B cell (primary cell): ENCODE measurements around the gene ZDHHC7. TPM values are rescaled to one million over a fixed set of nuclear protein-coding genes. Genes with fewer than 3 reads are reported as not detected.

Source experiments
- ATAC-seq: fragments of 200-7000 bp; cut with Tn5 transposase; one replicate; pipeline ENCODE4 v1.10.0; 2021; ENCODE audit warnings: low read depth, mild to moderate bottlenecking, moderate number of reproducible peaks, moderate library complexity
- CTCF ChIA-PET: fragments of 350-600 bp; sonication (Branson Sonifier 250); formaldehyde crosslinking; loops from one replicate; lab custom pipeline; 2021; ENCODE audit warnings: antibody characterized with exemption, inconsistent platforms; lab: Charles Lee
- POLR2A ChIA-PET: fragments of 350-600 bp; sonication (Branson Sonifier 250); formaldehyde crosslinking; loops from one replicate; lab custom pipeline; 2021; ENCODE audit warnings: antibody characterized with exemption; lab: Charles Lee
- DNase-seq: peaks from one replicate; pipeline ENCODE4 v3.0.0; 2013
- H2AFZ ChIP-seq: 2 replicates; pipeline ENCODE4 v1.6.1; 2012; ENCODE audit warnings: mild to moderate bottlenecking, low read depth, low read length; ENCODE audit not compliant: insufficient read depth, poor library complexity, severe bottlenecking
- H3K27ac ChIP-seq, 2 donors: 1 replicate in 1 of 2; 2 replicates in 1 of 2; pipeline ENCODE4 v1.5.1; 2012 to 2013; ENCODE audit warnings: low read length in 2 of 2, mild to moderate bottlenecking in 2 of 2, moderate library complexity in 1 of 2
- H3K27me3 ChIP-seq, 4 experiments: fragments of 200-600 bp in 1 of 4; sonication (generic) in 1 of 4; replicated peaks in 1 of 4; 1 replicate in 2 of 4; 2 replicates in 2 of 4; pipeline versions ENCODE4 v1.6.1 to v1.7.0; 2013 to 2016; ENCODE audit warnings: low read length in 3 of 4, mild to moderate bottlenecking in 2 of 4, mixed read lengths in 1 of 4, moderate library complexity in 1 of 4; ENCODE audit not compliant: insufficient read depth in 4 of 4, control insufficient read depth in 3 of 4; ENCODE audit errors: control extremely low read depth in 1 of 4
- H3K36me3 ChIP-seq, 2 experiments: replicated peaks in 1 of 2; 1 replicate in 1 of 2; 2 replicates in 1 of 2; pipeline versions ENCODE4 v1.6.1 to v1.7.1; 2013; ENCODE audit warnings: low read length in 1 of 2; ENCODE audit not compliant: insufficient read depth in 2 of 2, control insufficient read depth in 1 of 2; ENCODE audit errors: control extremely low read depth in 1 of 2, extremely low read depth in 1 of 2
- H3K4me1 ChIP-seq, 2 donors: fragments of 200-600 bp in 1 of 2; sonication (generic) in 1 of 2; 1 replicate in 1 of 2; 2 replicates in 1 of 2; pipeline versions ENCODE4 v1.5.1 to v1.6.1; 2013 to 2017; ENCODE audit warnings: low read length in 2 of 2; ENCODE audit not compliant: control insufficient read depth in 2 of 2, insufficient read depth in 2 of 2
- H3K4me2 ChIP-seq: replicated peaks from 2 replicates; pipeline ENCODE3; 2012; ENCODE audit warnings: mild to moderate bottlenecking, low read depth, low read length; ENCODE audit not compliant: poor library complexity, severe bottlenecking
- H3K4me3 ChIP-seq, 5 experiments: fragments of 200-600 bp in 1 of 5; sonication (generic) in 1 of 5; 1 replicate in 3 of 5; 2 replicates in 2 of 5; pipeline versions ENCODE4 v1.5.1 to v1.7.0; 2011 to 2016; ENCODE audit warnings: low read length in 4 of 5, mild to moderate bottlenecking in 4 of 5, low read depth in 2 of 5, control low read depth in 1 of 5, moderate library complexity in 1 of 5; ENCODE audit not compliant: insufficient read depth in 1 of 5; ENCODE audit errors: control extremely low read depth in 1 of 5, extremely low read depth in 1 of 5
- H3K79me2 ChIP-seq: fragments of 200-600 bp; sonication (generic); one replicate; pipeline ENCODE4 v1.6.0; 2016; ENCODE audit warnings: low read length; ENCODE audit not compliant: control insufficient read depth, insufficient read depth
- H3K9ac ChIP-seq: fragments of 200-600 bp; sonication (generic); 2 replicates; pipeline ENCODE4 v1.6.1; 2017; ENCODE audit warnings: mild to moderate bottlenecking, low read length, moderate library complexity
- H3K9me3 ChIP-seq, 3 donors: one replicate each; pipeline versions ENCODE4 v1.6.1 to v1.7.1; 2013; ENCODE audit warnings: low read length in 2 of 3; ENCODE audit not compliant: control insufficient read depth in 2 of 3, insufficient read depth in 1 of 3; ENCODE audit errors: control extremely low read depth in 1 of 3
- H4K20me1 ChIP-seq: 2 replicates; pipeline ENCODE4 v1.6.0; 2012; ENCODE audit warnings: mild to moderate bottlenecking, low read length; ENCODE audit not compliant: insufficient read depth, control insufficient read depth, poor library complexity, severe bottlenecking
- H3K27ac Mint-ChIP-seq: one replicate; pipeline ENCODE4 v1.8.0; 2021; ENCODE audit warnings: mixed read lengths
- H3K27me3 Mint-ChIP-seq: one replicate; pipeline ENCODE4 v1.8.0; 2021; ENCODE audit warnings: mixed read lengths
- H3K4me1 Mint-ChIP-seq: one replicate; pipeline ENCODE4 v1.8.0; 2021; ENCODE audit warnings: mixed read lengths
- H3K4me3 Mint-ChIP-seq: one replicate; pipeline ENCODE4 v1.8.0; 2021; ENCODE audit warnings: mixed read lengths
- H3K9me3 Mint-ChIP-seq: one replicate; pipeline ENCODE4 v1.8.0; 2022; ENCODE audit warnings: mixed read lengths; ENCODE audit not compliant: insufficient read depth
- CTCF ChIP-seq: fragments of 200-600 bp; IDR thresholded peaks from one replicate; pipeline ENCODE4 v1.8.0; 2022; ENCODE audit warnings: antibody characterized with exemption, mild to moderate bottlenecking
- EZH2 ChIP-seq: IDR thresholded peaks from 2 replicates; pipeline ENCODE4 v1.6.1; 2012; ENCODE audit warnings: borderline replicate concordance, low read depth, mild to moderate bottlenecking, moderate library complexity, low read length; ENCODE audit not compliant: insufficient read depth, poor library complexity, severe bottlenecking
- WGBS: methylation state at CpG from one replicate; pipeline ENCODE4 v1.1.5; 2013; ENCODE audit warnings: missing lambda C conversion rate; ENCODE audit not compliant: insufficient coverage; 5-methylcytosine and 5-hydroxymethylcytosine counted together
- intact Hi-C: fragments of 100-400 bp; cut with micrococcal nuclease; formaldehyde crosslinking; loops from one replicate; pipeline ENCODE4 v1.10.0; 2022
- polyA plus RNA-seq: library from polyadenylated mRNA; depleted of rRNA; stranded (reverse); fragments of >200 nt; gene quantifications from 2 replicates; pipeline ENCODE4 v1.2.3, GENCODE V29; 2012
- total RNA-seq, 2 donors: library from RNA; stranded (reverse); fragments of 120-200 nt in 1 of 2; gene quantifications; 1 replicate in 1 of 2; 2 replicates in 1 of 2; pipeline versions ENCODE4 v1.2.3 to v1.2.4, GENCODE V29; 2013 to 2022

The ZDHHC7 gene
- total and polyA plus RNA-seq, 2 donors (not counting 1 experiment from before 2014, with no cell fraction given) = 25.2 to 36.1 TPM

GRCh38 chr16:84965428-84966415, 45.6 kb downstream of the ZDHHC7 start:
- Histone ChIP-seq H3K4me1 (peaks cover 3 to 5% of the 10 kb centered on the region in 2 donors), H2AFZ (no peak overlapping the region), H3K79me2 (no peaks in the 10 kb centered on the region), H3K27me3 (peaks cover 0 to 7% (median 0%) of the 10 kb centered on the region in 4 experiments), H3K9me3 (peaks cover 0 to 3% (median 0%) of the 10 kb centered on the region in 3 donors), H3K27ac (no peak overlapping the region), H4K20me1 (no peaks in the 10 kb centered on the region), H3K9ac (no peak overlapping the region), H3K36me3 (no peaks in the 10 kb centered on the region), H3K4me3 (no peak overlapping the region), H3K4me2 (no peak overlapping the region)
- peaks cover 4% of the 10 kb centered on the region for H3K4me1 Mint-ChIP-seq
- no peak for DNase-seq
- CTCF ChIA-PET = interaction anchor here (0.7 kb wide), 1 partner anchor 13 kb away, joined by 3 read pairs; no protein-coding TSS in a partner anchor
- H3K27ac Mint-ChIP-seq = peak overlapping the region; percentile 62
- ATAC-seq = no peak
- intact Hi-C loops = no loop called here
- peaks cover 3% of the 10 kb centered on the region for H3K27me3 Mint-ChIP-seq
- no peak overlapping the region for H3K4me3 Mint-ChIP-seq
- 94% methylated on average over 43 of the region's 43 CpGs for WGBS
- POLR2A ChIA-PET = no interaction called here
- no peak for TF ChIP-seq EZH2
- TF ChIP-seq CTCF = no peak
- no peaks in the 10 kb centered on the region for H3K9me3 Mint-ChIP-seq
